Renal cortical epithelial cell (primary cell): Measurements from ENCODE around the gene ZNF207. TPM values are rescaled to one million over a fixed set of nuclear protein-coding genes. Genes with fewer than 3 reads are reported as not detected.
"Not testable (repeated sequence)": the region's sequence is repeated elsewhere in the genome, so short reads cannot be mapped to it uniquely, and the experiment has no call there.

Experiments
- DNase-seq: peaks from one replicate; pipeline ENCODE4 v3.0.0-alpha.2; 2011; ENCODE audit warnings: low read depth
- total RNA-seq: library from RNA; depleted of rRNA; stranded (reverse); fragments of >200 nt; gene quantifications from 2 replicates; pipeline ENCODE4 v1.2.3, GENCODE V29; 2014

The ZNF207 gene
- total RNA-seq: 120 and 128 TPM in 2 replicates

GRCh38 chr17:32349854-32350665, at the start of gene ZNF207:
Gene ZNF207, plus strand, starts transcription at chr17:32350157. Its CDS starts 129 bp downstream, at chr17:32350286.
- peak; percentile 92 for DNase-seq

DNA sequence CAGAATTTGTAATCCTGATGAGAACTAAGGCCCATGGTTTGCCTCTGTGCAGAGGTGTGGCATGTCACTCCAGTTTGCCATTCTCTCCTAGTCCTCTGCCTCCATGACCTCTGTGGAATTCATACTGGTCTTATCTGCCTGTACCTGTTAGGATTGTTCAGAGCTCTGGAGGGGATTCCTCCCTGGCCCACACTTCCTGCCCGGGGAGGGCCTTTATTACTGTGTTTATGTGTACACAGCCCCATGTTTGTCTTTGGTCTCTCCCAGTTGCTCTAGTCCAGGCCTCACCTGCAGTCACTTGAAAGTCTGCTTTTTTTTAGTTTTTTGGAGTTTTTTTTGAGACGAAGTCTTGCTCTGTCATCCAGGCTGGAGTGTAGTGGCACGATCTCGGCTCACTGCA, 47.9 kb upstream of the ZNF207 start:
- no peak for DNase-seq

- no peak for DNase-seq
Measured at GRCh38 chr17:32302860-32303649, 46.9 kb upstream of the ZNF207 start.

GRCh38 chr17:32303781-32304288, 46.1 kb upstream of the ZNF207 start:
- DNase-seq: no peak

DNA sequence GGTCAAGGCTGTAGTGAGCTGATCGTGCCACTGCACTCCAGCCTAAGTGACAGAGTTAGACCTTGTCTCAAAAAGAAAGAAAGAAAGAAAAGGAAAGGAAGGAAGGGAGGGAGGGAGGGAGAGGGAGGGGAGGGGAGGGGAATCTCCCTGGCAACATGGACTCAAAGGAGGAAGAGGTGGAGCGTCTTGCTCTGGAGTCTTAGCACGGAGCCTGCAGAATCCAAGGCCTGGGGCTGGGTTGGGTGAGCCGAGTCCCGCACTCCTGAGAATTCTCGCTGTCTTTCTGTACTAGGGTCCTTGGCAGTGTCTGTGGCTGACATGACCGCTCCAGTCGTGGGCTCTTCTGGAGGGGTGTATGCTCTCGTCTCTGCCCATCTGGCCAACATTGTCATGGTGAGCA, 44.9 kb upstream of the ZNF207 start:
- DNase-seq: no peak

DNA sequence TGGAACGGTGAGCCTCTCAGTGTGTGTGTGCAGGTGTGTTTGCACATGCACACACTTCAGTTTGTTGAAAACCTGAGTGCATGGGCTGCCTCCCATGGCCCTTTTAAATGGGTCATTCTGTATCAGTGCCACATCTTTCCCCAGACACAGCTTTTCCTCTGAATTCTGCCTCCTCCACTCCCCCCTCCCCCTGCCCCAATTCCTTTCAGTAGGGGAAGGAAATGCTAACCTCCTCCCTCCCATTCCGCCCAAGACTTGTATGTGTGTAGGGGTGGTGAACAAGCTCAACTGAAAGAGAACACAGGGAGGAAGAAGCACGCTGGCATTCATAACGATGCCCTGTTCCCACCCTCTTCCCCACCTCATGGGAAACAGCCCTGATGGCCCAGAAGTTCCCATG, 42.3 kb upstream of the ZNF207 start:
- no peak for DNase-seq

DNA sequence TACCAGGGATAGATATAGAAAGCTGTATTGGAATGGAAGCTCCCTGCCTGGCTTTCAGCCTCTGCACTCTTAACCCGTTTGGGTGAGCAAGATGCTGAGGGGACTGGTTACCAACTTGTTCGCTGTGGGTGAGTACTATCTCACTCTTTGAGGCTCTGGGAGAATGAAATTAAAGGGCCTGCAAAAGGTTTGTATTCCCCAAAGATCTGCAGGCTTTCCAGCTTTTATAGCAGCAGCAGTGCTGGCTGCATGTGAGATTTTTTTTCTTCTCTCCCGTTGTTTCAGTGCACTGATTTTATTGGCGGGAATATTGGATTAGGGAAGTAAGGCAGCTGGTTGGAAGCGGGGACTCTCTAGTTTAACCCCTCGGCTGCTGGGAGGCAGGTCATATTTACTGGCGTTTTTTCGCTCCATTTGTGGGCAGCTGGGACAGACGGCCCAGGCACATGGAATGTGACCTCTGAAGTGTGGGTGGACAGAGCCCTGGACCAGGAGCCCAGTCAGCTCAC, 38.9 kb upstream of the ZNF207 start:
- DNase-seq: no peak

DNA sequence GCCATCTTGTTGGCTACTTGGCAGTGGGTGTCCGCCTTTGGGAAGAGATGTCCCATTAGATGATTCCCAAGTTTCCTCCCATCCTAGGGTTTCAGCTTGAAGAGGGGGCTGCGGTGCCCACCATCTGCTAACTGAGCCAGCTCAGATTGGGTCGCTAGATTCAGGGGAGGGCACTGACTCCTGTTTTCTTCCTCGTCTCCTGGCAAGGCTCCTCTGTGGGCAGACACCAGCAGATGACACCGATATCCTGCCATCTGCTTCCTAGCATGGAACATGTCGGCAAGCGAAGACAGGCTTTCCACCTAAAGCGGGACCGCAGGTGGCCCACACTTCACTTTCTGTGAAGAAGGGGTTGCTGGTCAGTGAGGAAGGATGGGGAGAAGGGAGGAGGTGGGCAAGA, 35.3 kb upstream of the ZNF207 start:
- no peak for DNase-seq

- DNase-seq: no peak
Measured at GRCh38 chr17:32315171-32315570, 34.8 kb upstream of the ZNF207 start.

GRCh38 chr17:32316653-32317052, 33.3 kb upstream of the ZNF207 start:
- DNase-seq: not testable (repeated sequence)

DNA sequence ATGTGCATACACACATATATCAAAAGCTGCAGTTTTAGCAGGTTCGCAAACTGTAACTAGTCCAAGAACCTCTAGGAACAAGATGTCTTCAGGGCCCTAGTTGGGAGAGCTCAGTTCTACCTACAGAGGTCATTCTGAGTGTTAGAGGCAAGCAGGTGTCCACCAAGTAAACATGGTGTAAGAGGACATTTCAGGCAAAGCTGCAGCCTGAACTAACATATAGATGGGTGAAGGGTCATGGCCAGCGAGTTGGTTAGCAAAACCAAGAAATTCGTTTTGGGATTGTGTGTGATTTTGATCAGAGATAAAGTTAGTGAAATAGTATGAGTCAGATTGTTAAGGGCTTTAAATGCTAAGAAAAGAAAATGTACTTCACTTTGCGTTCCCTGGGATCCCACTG, 32.6 kb upstream of the ZNF207 start:
- DNase-seq: no peak

- no peak for DNase-seq
Measured at GRCh38 chr17:32318071-32318470, 31.9 kb upstream of the ZNF207 start.

DNA sequence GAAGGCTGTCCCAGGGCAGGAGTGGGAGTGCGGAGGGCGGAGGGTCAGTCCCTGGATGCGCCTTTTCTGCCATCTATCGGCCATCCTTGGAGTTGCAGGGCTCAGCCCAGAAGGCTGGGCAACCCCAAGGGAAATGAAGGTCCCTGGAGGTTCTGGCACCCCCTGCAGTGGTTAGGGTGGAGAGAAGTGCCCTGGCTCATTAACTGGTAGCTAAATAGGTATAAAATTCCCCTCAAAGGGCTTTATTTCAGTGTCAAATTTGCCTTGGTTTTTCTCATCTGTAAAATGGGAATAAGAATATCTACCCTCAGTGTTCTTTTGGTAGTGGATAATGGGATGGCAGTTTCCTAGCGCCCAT, 30.4 kb upstream of the ZNF207 start:
- no peak for DNase-seq

DNA sequence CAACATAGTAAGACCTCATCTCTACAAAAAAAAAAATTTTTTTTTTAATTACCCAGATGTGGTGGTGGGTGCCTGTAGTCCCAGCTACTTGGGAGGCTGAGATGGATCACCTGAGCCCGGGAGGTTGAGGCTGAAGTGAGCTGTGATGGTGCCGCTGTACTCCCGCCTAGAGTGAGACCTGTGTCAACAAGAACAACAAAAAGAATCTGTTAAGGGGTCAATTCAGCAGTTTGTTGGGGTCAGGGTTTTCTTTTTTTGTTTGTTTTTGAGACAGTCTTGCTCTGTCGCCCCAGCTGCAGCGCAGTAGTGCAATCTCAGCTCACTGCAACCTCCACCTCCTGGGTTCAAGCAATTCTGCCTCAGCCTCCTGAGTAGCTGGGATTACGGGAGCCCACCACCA, 29.9 kb upstream of the ZNF207 start:
- DNase-seq: not testable (repeated sequence)

GRCh38 chr17:32320847-32321246, 29.1 kb upstream of the ZNF207 start:
- no peak for DNase-seq

GRCh38 chr17:32323046-32323445, 26.9 kb upstream of the ZNF207 start:
- no peak for DNase-seq

GRCh38 chr17:32323811-32324491, 26.0 kb upstream of the ZNF207 start:
- DNase-seq: peak; percentile 62

GRCh38 chr17:32327911-32328310, 22.0 kb upstream of the ZNF207 start:
- no peak for DNase-seq

DNA sequence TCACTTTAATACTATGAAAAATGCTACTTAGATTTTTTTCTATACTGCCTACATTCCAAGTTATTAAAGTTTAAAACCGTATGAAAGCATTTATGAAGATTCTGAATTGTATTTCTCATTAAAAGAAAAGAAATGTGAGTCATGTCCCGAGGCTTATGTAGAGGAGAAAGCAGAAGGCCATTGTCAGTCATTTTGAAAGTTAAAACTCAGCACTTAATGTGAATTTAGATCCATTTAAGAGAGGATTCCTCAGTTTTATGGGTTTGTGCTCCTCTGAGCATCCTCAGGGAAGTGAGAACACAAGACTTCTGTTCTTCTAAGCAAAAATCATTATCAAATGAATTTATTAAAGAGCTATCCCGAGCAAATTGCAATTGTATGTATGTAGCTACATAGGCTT, 19.8 kb upstream of the ZNF207 start:
- DNase-seq: no peak

DNA sequence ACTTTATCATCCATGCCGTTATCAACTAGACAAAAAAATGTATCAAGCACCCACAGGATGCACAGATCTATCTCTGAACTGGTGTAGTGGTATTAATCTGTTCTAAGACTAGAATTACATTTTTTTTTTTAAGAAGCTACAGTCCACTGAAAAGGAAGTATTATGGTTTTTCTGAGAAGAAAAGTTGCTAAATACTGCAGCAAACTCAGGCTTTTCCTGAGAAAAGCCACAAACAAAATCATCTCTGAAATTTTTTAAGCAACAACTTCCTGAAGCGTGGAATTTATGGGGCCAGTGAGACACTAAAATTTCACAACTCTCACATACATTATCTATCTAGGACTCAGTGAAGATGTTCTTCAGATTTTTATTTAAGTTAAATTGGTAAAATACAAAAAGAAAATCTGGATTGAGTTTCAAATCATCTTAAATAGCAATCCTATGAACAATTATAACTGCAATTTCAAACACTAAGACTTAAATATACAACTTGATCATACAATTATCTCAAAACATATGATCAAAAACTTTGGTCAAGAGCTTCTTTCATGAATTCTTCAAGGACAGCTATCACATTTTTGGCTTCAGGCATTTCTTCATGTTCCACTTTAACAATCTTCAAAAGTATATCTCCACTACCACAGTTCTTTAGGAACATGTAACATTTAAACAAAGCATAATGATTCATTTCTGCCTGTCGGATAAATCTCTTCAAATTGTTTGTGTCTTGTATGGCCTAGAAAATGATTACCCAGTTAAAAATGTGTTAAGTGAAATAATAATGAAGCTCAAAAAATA, 18.5 kb upstream of the ZNF207 start:
- DNase-seq: no peak

DNA sequence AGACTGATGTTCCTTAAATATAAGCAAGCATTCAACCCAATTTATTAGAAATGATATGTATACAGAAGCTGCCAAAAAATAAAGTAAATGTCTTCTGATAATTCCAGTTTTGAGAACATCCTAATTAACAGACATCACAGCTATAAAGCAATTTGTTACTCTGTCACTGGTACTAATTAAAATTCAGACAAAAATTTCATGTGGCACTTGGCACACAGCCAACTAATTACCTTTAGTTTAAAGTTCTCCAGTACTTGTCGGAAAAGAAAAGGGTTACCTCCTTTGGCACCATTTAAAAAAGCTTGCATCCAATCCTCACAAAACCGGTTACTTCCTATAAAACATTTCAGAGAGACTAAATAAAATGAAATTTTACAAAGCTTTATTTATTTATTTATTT, 16.8 kb upstream of the ZNF207 start:
- no peak for DNase-seq
